ENCODE results near the gene CNOT8.

DNA sequence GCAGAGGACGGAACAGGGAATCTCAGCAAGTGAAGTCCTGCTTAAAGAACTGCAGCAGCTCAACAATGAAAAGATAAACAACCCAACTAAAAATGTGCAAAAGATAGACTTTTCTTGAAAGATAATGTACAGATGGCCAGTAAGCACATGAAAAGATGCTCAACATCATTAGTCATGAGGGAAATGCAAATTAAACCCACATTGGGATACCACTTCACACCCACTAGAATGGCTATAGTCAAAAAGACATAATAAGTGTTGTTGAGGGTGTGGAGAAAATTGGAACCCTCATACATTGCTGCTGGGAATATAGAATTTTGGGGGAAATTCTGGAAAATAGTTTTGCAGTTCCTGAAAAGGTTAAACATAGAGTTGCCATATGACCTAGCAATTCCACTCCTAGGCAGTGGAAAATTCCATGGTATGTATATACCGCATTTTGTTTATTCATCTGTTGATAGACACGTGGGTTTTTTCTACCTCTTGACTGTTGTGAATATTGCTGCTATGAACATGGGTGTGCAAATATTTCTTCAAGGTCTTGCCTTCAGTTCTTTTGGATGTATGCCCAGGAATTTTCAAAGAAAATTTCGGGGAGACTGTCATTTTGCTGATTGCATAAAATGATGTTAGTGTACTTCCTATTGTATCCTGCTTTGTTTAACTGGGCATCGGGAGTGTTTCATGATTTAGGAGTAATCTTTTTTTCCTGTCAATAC is 7.2 kb downstream of the CNOT8 start:
- TF ChIP-seq, protein P1, sequence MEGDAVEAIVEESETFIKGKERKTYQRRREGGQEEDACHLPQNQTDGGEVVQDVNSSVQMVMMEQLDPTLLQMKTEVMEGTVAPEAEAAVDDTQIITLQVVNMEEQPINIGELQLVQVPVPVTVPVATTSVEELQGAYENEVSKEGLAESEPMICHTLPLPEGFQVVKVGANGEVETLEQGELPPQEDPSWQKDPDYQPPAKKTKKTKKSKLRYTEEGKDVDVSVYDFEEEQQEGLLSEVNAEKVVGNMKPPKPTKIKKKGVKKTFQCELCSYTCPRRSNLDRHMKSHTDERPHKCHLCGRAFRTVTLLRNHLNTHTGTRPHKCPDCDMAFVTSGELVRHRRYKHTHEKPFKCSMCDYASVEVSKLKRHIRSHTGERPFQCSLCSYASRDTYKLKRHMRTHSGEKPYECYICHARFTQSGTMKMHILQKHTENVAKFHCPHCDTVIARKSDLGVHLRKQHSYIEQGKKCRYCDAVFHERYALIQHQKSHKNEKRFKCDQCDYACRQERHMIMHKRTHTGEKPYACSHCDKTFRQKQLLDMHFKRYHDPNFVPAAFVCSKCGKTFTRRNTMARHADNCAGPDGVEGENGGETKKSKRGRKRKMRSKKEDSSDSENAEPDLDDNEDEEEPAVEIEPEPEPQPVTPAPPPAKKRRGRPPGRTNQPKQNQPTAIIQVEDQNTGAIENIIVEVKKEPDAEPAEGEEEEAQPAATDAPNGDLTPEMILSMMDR (IDR thresholded peaks at IDR 0.05; ENCODE audit: poor library complexity, severe bottlenecking): no peak
- TF ChIP-seq TAF1 (IDR thresholded peaks at IDR 0.05; ENCODE audit: low read depth) (no peak), POLR2AphosphoS5 (IDR thresholded peaks at IDR 0.05) (no peak)
